Retina (tissue), 1 donor: ENCODE data around the gene PIAS1.
"Not testable (repeated sequence)": the region's sequence is repeated elsewhere in the genome, so short reads cannot be mapped to it uniquely, and the experiment has no call there.

ENCODE experiments used
- DNase-seq: peaks from one replicate; pipeline ENCODE4 v3.0.0-alpha.2; 2016

PIAS1 gene

GRCh38 chr15:68205954-68206539, 151.9 kb downstream of the PIAS1 start:
- no peak for DNase-seq

- no peak for DNase-seq
Measured at GRCh38 chr15:68206711-68207151, 152.6 kb downstream of the PIAS1 start.

- no peak for DNase-seq
Measured at GRCh38 chr15:68207176-68207935, 153.2 kb downstream of the PIAS1 start.

GRCh38 chr15:68208136-68208535, 154.0 kb downstream of the PIAS1 start:
- DNase-seq, result no peak

GRCh38 chr15:68208636-68209240, 154.6 kb downstream of the PIAS1 start:
- no peak for DNase-seq

GRCh38 chr15:68209272-68209671, 155.2 kb downstream of the PIAS1 start:
- DNase-seq, result no peak

- no peak for DNase-seq
Measured at GRCh38 chr15:68209735-68210408, 155.8 kb downstream of the PIAS1 start.

GRCh38 chr15:68210409-68210756, 156.3 kb downstream of the PIAS1 start:
- no peak for DNase-seq

GRCh38 chr15:68210821-68211655, 156.9 kb downstream of the PIAS1 start:
- peak; percentile 85 for DNase-seq

GRCh38 chr15:68211656-68212320, 157.7 kb downstream of the PIAS1 start:
- no peak for DNase-seq

- DNase-seq, result not testable (repeated sequence)
Measured at GRCh38 chr15:68213491-68213845, 159.4 kb downstream of the PIAS1 start.

- no peak for DNase-seq
Measured at GRCh38 chr15:68213991-68214837, 160.1 kb downstream of the PIAS1 start.

GRCh38 chr15:68214838-68215254, 160.7 kb downstream of the PIAS1 start:
- DNase-seq, result no peak

- no peak for DNase-seq
Measured at GRCh38 chr15:68217341-68217740, 163.2 kb downstream of the PIAS1 start.

GRCh38 chr15:68218331-68218730, 164.2 kb downstream of the PIAS1 start:
- DNase-seq, result no peak

GRCh38 chr15:68218847-68219798, 165.0 kb downstream of the PIAS1 start:
- DNase-seq, result no peak

GRCh38 chr15:68220489-68220888, 166.4 kb downstream of the PIAS1 start:
- DNase-seq, result no peak

- DNase-seq, result no peak
Measured at GRCh38 chr15:68220967-68221366, 166.9 kb downstream of the PIAS1 start.

GRCh38 chr15:68221530-68222431, 167.7 kb downstream of the PIAS1 start:
- DNase-seq, result not testable (repeated sequence)
